A673 (cell line): ENCODE measurements around the gene ATRAID. TPM values are rescaled to one million over a fixed set of nuclear protein-coding genes. Genes with fewer than 3 reads are reported as not detected.

Experiments
- BruUV-seq: library from RNA; stranded (reverse); fragments of 400-500 nt; replicated peaks from 2 replicates; lab custom pipeline; 2021; lab: Mats Ljungman, UMichigan
- CTCF ChIA-PET: fragments of 300-600 bp; sonication (Branson Sonifier 250); formaldehyde crosslinking; loops from one replicate; lab custom pipeline; 2022; ENCODE audit warnings: antibody characterized with exemption; lab: Charles Lee
- POLR2A ChIA-PET: fragments of 300-600 bp; sonication (Branson Sonifier 250); formaldehyde crosslinking; loops from one replicate; lab custom pipeline; 2022; ENCODE audit warnings: antibody characterized with exemption; ENCODE audit not compliant: low non-redundant PET; lab: Charles Lee
- DNase-seq: peaks from one replicate; pipeline ENCODE4 v3.0.0-alpha.2; 2015; ENCODE audit warnings: low spot score
- H3K27ac ChIP-seq: fragments of 200-600 bp; sonication (generic); 2 replicates; pipeline ENCODE4 v1.5.1; 2016; ENCODE audit warnings: mixed run types, low read depth, mild to moderate bottlenecking, mixed read lengths, antibody characterized with exemption, low read length; ENCODE audit not compliant: poor library complexity, severe bottlenecking
- H3K27me3 ChIP-seq: fragments of 200-600 bp; sonication (generic); replicated peaks from 2 replicates; pipeline ENCODE4 v1.6.1; 2017; ENCODE audit warnings: mixed run types, low read depth, mild to moderate bottlenecking, mixed read lengths, antibody characterized with exemption, low read length; ENCODE audit not compliant: insufficient read depth, poor library complexity
- H3K36me3 ChIP-seq: fragments of 200-600 bp; sonication (generic); 2 replicates; pipeline ENCODE4 v1.6.1; 2016; ENCODE audit warnings: mixed run types, mild to moderate bottlenecking, mixed read lengths, antibody characterized with exemption, low read length; ENCODE audit not compliant: insufficient read depth, poor library complexity, severe bottlenecking
- H3K4me1 ChIP-seq: fragments of 200-600 bp; sonication (generic); 2 replicates; pipeline ENCODE4 v1.6.1; 2017; ENCODE audit warnings: mixed run types, mild to moderate bottlenecking, mixed read lengths, antibody characterized with exemption, low read length; ENCODE audit not compliant: insufficient read depth, poor library complexity, severe bottlenecking
- H3K4me3 ChIP-seq: fragments of 200-600 bp; sonication (generic); 2 replicates; pipeline ENCODE4 v1.5.1; 2016; ENCODE audit warnings: low read depth, mixed run types, mild to moderate bottlenecking, mixed read lengths, low read length; ENCODE audit not compliant: poor library complexity, severe bottlenecking
- H3K9me3 ChIP-seq: fragments of 200-600 bp; sonication (generic); 2 replicates; pipeline ENCODE4 v1.6.1; 2016; ENCODE audit warnings: mixed run types, low read depth, mild to moderate bottlenecking, mixed read lengths, antibody characterized with exemption, low read length; ENCODE audit not compliant: poor library complexity, severe bottlenecking
- CTCF ChIP-seq: fragments of 300-800, 200-600 bp; sonication (generic); conservative IDR thresholded peaks from 2 replicates; pipeline ENCODE4 v1.5.1; 2017; ENCODE audit warnings: low read depth, mild to moderate bottlenecking, antibody characterized with exemption, low read length, moderate library complexity, mixed read lengths
- EZH2 ChIP-seq: fragments of 200-600 bp; sonication (generic); IDR thresholded peaks from 2 replicates; pipeline ENCODE4 v1.6.1; 2017; ENCODE audit warnings: borderline replicate concordance, low read depth, mild to moderate bottlenecking, mixed read lengths, antibody characterized with exemption, low read length; ENCODE audit not compliant: poor library complexity, severe bottlenecking
- intact Hi-C: fragments of 100-400 bp; cut with micrococcal nuclease; formaldehyde crosslinking; loops from one replicate; pipeline ENCODE4 v1.10.0; 2022; ENCODE audit not compliant: unreplicated experiment
- total RNA-seq: library from RNA; stranded (reverse); gene quantifications from 2 replicates; pipeline ENCODE4 v1.2.3, GENCODE V29; 2021

ATRAID gene
- total RNA-seq, 1 experiment from 2014 or later, result 107 TPM

- ChIA-PET CTCF (no interaction called here), POLR2A (no interaction called here)
- Histone ChIP-seq H3K9me3 (no peaks in the 10 kb centered on the region), H3K36me3 (peaks cover 100% of the 10 kb centered on the region), H3K4me1 (no peaks in the 10 kb centered on the region), H3K4me3 (no peak overlapping the region), H3K27ac (no peak overlapping the region), H3K27me3 (no peaks in the 10 kb centered on the region)
- no peak for TF ChIP-seq EZH2
- no peak for TF ChIP-seq CTCF
- no TSS peak for BruUV-seq
- intact Hi-C loops, result no loop called here
- no peak for DNase-seq
These were observed 27.1 kb downstream of the ATRAID start for GRCh38 chr2:27238976-27239375.

- no peak for DNase-seq
- CTCF ChIA-PET, result no interaction called here
- H3K36me3 ChIP-seq, result peaks cover 93% of the 10 kb centered on the region
- POLR2A ChIA-PET, result no interaction called here
- no peaks in the 10 kb centered on the region for H3K4me1 ChIP-seq
- H3K27ac ChIP-seq, result no peak overlapping the region
- H3K27me3 ChIP-seq, result no peaks in the 10 kb centered on the region
- intact Hi-C loops, result no loop called here
- H3K4me3 ChIP-seq, result no peak overlapping the region
- BruUV-seq, result no TSS peak
- H3K9me3 ChIP-seq, result no peaks in the 10 kb centered on the region
- TF ChIP-seq EZH2, result no peak
- TF ChIP-seq CTCF, result no peak
These were observed 28.6 kb downstream of the ATRAID start for GRCh38 chr2:27240406-27240805.

- Histone ChIP-seq H3K4me1 (no peaks in the 10 kb centered on the region), H3K9me3 (no peaks in the 10 kb centered on the region), H3K27ac (no peak overlapping the region), H3K27me3 (no peaks in the 10 kb centered on the region), H3K36me3 (peaks cover 77% of the 10 kb centered on the region), H3K4me3 (no peak overlapping the region)
- no peak for TF ChIP-seq CTCF
- no peak for TF ChIP-seq EZH2
- intact Hi-C loops, result no loop called here
- DNase-seq, result no peak
- CTCF ChIA-PET, result no interaction called here
- no TSS peak for BruUV-seq
- POLR2A ChIA-PET, result no interaction called here
These were observed 30.1 kb downstream of the ATRAID start for GRCh38 chr2:27241761-27242613.
